Progenitor cell of endocrine pancreas (in vitro differentiated cells): ENCODE results near the gene HIP1. TPM values are rescaled to one million over a fixed set of nuclear protein-coding genes. Genes with fewer than 3 reads are reported as not detected.
"Not testable (repeated sequence)": the region's sequence is repeated elsewhere in the genome, so short reads cannot be mapped to it uniquely, and the experiment has no call there.

Source experiments
- DNase-seq: peaks from one replicate; pipeline ENCODE4 v3.0.0; 2021; ENCODE audit warnings: low spot score; ENCODE audit not compliant: unreplicated experiment
- H3K27ac Mint-ChIP-seq: 2 replicates; pipeline ENCODE4 v1.8.0; 2021; ENCODE audit warnings: mild to moderate bottlenecking, moderate library complexity, mixed read lengths
- H3K27me3 Mint-ChIP-seq: 2 replicates; pipeline ENCODE4 v1.8.0; 2021; ENCODE audit warnings: mixed read lengths
- H3K36me3 Mint-ChIP-seq: 2 replicates; pipeline ENCODE4 v1.8.0; 2022; ENCODE audit warnings: mixed read lengths; ENCODE audit not compliant: insufficient read depth
- H3K4me1 Mint-ChIP-seq: 2 replicates; pipeline ENCODE4 v1.8.0; 2021; ENCODE audit warnings: low read depth, mixed read lengths
- H3K4me3 Mint-ChIP-seq: 2 replicates; pipeline ENCODE4 v1.8.0; 2021; ENCODE audit warnings: low read depth, mild to moderate bottlenecking, moderate library complexity, mixed read lengths
- H3K9me3 Mint-ChIP-seq: 2 replicates; pipeline ENCODE4 v1.8.0; 2021; ENCODE audit warnings: low read depth, mixed read lengths
- CTCF ChIP-seq: fragments of 200-600 bp; sonication (generic); IDR thresholded peaks from one replicate; pipeline ENCODE4 v1.5.0; 2021; ENCODE audit warnings: antibody characterized with exemption, mild to moderate bottlenecking; ENCODE audit not compliant: unreplicated experiment
- total RNA-seq: library from RNA; stranded (reverse); gene quantifications from 2 replicates; pipeline ENCODE4 v1.2.1, GENCODE V29; 2021

The HIP1 gene
- total RNA-seq, 1 donor from 2014 or later, result 66.6 TPM

GRCh38 chr7:75533926-75534325 lies 204.8 kb downstream of the HIP1 start:
- H3K4me3 Mint-ChIP-seq, result no peak overlapping the region
- peaks cover 4% of the 10 kb centered on the region for H3K36me3 Mint-ChIP-seq
- H3K27me3 Mint-ChIP-seq, result no peaks in the 10 kb centered on the region
- TF ChIP-seq CTCF, result no peak
- H3K9me3 Mint-ChIP-seq, result no peaks in the 10 kb centered on the region
- H3K4me1 Mint-ChIP-seq, result no peaks in the 10 kb centered on the region
- DNase-seq, result no peak
- no peak overlapping the region for H3K27ac Mint-ChIP-seq

DNA sequence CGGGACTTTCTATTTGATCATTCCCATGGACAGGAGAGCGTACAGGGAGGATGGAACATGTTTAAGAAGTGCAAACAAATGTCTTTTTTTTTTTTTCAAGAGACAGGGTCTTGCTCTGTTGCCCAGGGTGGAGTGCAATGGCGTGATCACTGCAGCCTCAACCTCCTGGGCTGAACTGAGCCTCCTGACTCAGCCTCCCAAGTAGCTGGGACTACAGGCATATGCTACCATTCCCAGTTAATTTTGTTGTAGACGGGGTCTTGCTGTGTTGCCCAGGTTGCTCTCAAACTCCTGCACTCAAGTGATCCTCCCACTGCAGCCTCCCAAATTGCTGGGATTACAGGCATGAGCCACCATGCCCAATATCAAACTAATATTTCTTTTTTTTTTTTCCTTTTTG lies 206.1 kb downstream of the HIP1 start:
- TF ChIP-seq CTCF, result no peak
- no peak overlapping the region for H3K4me3 Mint-ChIP-seq
- no peaks in the 10 kb centered on the region for H3K27me3 Mint-ChIP-seq
- no peak for DNase-seq
- no peak overlapping the region for H3K27ac Mint-ChIP-seq
- peaks cover 3% of the 10 kb centered on the region for H3K4me1 Mint-ChIP-seq
- H3K36me3 Mint-ChIP-seq, result peaks cover 2% of the 10 kb centered on the region
- no peaks in the 10 kb centered on the region for H3K9me3 Mint-ChIP-seq

- Mint-ChIP-seq H3K36me3 (peaks cover 2% of the 10 kb centered on the region), H3K4me3 (no peak overlapping the region), H3K9me3 (no peaks in the 10 kb centered on the region), H3K27me3 (no peaks in the 10 kb centered on the region), H3K27ac (peak overlapping the region; percentile 9), H3K4me1 (peaks cover 9% of the 10 kb centered on the region)
- no peak for TF ChIP-seq CTCF
- no peak for DNase-seq
Observed at GRCh38 chr7:75531359-75531821, 207.4 kb downstream of the HIP1 start.

GRCh38 chr7:75527224-75527722 lies 211.5 kb downstream of the HIP1 start:
- not testable (repeated sequence) for H3K27me3 Mint-ChIP-seq, DNase-seq, H3K4me1 Mint-ChIP-seq, H3K9me3 Mint-ChIP-seq
- Mint-ChIP-seq H3K36me3 (peaks cover 25% of the 10 kb centered on the region), H3K4me3 (peak overlapping the region; percentile 90), H3K27ac (peak overlapping the region; percentile 96)

DNA sequence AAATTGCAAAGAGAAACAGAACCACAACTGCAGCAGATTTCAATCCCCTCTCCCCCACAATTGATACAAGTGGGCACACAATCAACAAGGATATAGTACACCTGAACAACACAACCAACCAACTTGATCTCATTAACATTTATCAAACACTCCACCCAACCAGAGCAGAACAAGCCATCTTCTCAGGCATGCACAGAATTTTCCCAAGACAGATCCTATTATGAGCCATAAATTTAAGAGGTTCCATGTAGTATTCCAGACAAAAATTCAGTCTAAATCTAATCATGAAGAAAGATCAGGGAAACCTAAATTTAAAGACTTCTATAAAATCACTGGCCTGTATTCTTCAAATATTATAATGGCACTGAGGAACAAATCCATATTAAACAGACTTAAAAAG lies 217.0 kb downstream of the HIP1 start:
- H3K27ac Mint-ChIP-seq, H3K27me3 Mint-ChIP-seq, H3K4me1 Mint-ChIP-seq, H3K4me3 Mint-ChIP-seq, DNase-seq: not testable (repeated sequence)
- H3K9me3 Mint-ChIP-seq, result peaks cover 16% of the 10 kb centered on the region
- peaks cover 49% of the 10 kb centered on the region for H3K36me3 Mint-ChIP-seq

DNA sequence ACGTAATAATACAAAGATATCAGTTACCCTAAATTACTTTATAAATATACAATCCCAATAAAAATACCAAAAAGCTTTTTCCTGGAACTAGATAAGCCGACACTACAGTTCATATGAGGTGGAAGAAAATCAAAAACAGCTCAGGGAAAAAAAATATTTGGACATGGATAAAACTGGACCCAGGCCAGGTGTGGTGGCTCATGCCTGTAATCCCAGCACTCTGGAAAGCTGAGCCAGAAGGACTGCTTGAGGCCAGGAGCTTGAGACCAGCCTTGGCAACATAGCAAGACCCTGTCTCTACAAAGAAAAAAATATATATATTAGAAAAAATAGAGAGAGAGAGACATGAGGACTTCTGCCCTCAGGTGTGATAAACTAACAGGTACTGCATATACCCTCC lies 219.9 kb downstream of the HIP1 start:
- not testable (repeated sequence) for H3K4me3 Mint-ChIP-seq, DNase-seq, H3K4me1 Mint-ChIP-seq, H3K27me3 Mint-ChIP-seq, H3K27ac Mint-ChIP-seq
- Mint-ChIP-seq H3K36me3 (peaks cover 38% of the 10 kb centered on the region), H3K9me3 (peaks cover 16% of the 10 kb centered on the region)

DNA sequence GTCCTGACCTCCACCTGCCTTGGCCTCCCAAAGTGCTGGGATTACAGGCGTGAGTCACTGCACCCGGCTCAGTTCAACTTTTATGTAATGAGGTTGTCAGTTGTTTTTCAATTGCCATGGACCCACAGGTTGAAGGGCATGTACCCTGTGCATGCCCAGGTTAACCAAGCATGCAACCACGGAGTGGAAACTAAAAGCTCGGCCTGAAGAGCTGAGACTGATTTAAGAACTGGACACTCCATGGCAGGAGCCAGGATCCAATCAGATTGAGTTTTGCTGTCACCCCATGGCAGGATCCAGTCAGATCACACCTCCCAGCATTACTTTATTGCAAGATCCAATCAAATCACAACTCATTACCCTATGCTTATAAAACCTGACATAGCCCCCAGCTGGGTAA lies 229.7 kb downstream of the HIP1 start:
- H3K4me1 Mint-ChIP-seq, H3K27ac Mint-ChIP-seq, H3K4me3 Mint-ChIP-seq, H3K36me3 Mint-ChIP-seq, H3K27me3 Mint-ChIP-seq, DNase-seq, H3K9me3 Mint-ChIP-seq: not testable (repeated sequence)

- H3K36me3 Mint-ChIP-seq, H3K27me3 Mint-ChIP-seq, H3K27ac Mint-ChIP-seq, H3K9me3 Mint-ChIP-seq, DNase-seq, H3K4me3 Mint-ChIP-seq, H3K4me1 Mint-ChIP-seq: not testable (repeated sequence)
Observed at GRCh38 chr7:75492020-75492419, 246.7 kb downstream of the HIP1 start, which contains the start of gene SPDYE5. SPDYE5 (plus strand) TSS chr7:75492320; CDS start chr7:75494048, 1,728 bp downstream.

GRCh38 chr7:75485979-75486643 lies 252.6 kb downstream of the HIP1 start, which contains the start of gene POM121C:
POM121C (minus strand) TSS chr7:75486299; CDS start chr7:75441496, 44,803 bp downstream.
- H3K4me1 Mint-ChIP-seq, H3K27me3 Mint-ChIP-seq, H3K9me3 Mint-ChIP-seq, H3K36me3 Mint-ChIP-seq: not testable (repeated sequence)
- Mint-ChIP-seq H3K4me3 (peak within 1 kb of the TSS; percentile 91), H3K27ac (peak within 1 kb of the TSS; percentile 95)
- DNase-seq, result peak; percentile 70

DNA sequence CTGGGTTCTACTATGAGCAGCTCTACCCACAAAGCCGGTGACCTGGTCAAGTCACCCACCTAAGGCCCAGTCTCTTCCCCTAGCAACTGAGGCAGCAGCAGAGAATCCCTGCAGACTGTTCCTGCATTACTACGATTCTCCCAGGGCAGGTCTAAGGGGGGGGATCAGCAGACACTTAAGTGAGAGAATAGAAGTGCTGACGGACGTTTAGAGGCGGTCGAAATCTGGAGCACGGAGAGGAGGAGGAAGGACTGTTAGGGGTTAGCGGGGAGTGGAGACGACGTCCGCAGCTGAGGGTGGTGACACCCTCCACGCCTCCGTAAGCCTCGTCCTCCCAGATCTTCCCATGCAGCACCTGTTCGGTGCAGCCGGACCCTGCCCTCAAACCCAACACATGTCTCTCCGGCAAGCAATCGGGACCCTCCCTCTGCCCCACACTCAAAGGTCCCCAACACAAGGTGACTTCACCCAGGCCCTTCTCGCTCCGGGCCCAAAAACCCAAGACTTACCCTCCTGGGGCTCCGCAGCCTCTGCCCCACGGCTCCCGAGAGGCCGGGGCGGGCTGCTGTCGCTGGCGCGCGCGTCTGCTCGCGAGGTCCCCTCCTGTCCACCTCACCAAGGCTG lies 253.3 kb downstream of the HIP1 start:
- H3K36me3 Mint-ChIP-seq, H3K27me3 Mint-ChIP-seq, H3K4me1 Mint-ChIP-seq, H3K9me3 Mint-ChIP-seq, DNase-seq: not testable (repeated sequence)
- peak overlapping the region; percentile 91 for H3K4me3 Mint-ChIP-seq
- H3K27ac Mint-ChIP-seq, result peak overlapping the region; percentile 95
